Urinary bladder (tissue), 4 donors: ENCODE results near the gene LONRF2. TPM values are rescaled to one million over a fixed set of nuclear protein-coding genes. Genes with fewer than 3 reads are reported as not detected.

ENCODE experiments used
- DNase-seq: peaks from one replicate; pipeline ENCODE4 v3.0.0-alpha.2; 2015; ENCODE audit errors: extremely low spot score
- H3K27ac ChIP-seq: one replicate; pipeline ENCODE4 v1.5.1; 2013; ENCODE audit warnings: low read depth, mild to moderate bottlenecking, moderate library complexity
- H3K36me3 ChIP-seq: one replicate; pipeline ENCODE4 v1.6.1; 2013; ENCODE audit warnings: mild to moderate bottlenecking, moderate library complexity; ENCODE audit not compliant: insufficient read depth
- H3K4me1 ChIP-seq: one replicate; pipeline ENCODE4 v1.6.1; 2013; ENCODE audit warnings: mild to moderate bottlenecking, moderate library complexity; ENCODE audit not compliant: insufficient read depth
- H3K4me3 ChIP-seq: one replicate; pipeline ENCODE4 v1.5.1; 2013; ENCODE audit warnings: low read depth, low read length
- WGBS: extraction: QIAGEN DNeasy Blood & Tissue Kit; methylation state at CpG from one replicate; pipeline ENCODE4 v1.1.7; 2013; 5-methylcytosine and 5-hydroxymethylcytosine counted together
- polyA plus RNA-seq: library from polyadenylated mRNA; stranded (reverse); fragments of 200-250 nt; gene quantifications from one replicate; pipeline ENCODE4 v1.2.3, GENCODE V29; 2013
- total RNA-seq: library from RNA; depleted of rRNA; stranded (reverse); fragments of >200 nt; gene quantifications from one replicate; pipeline ENCODE4 v1.2.3, GENCODE V29; 2014
- donor health status: healthy with polysubstance abuse.
- donor health status: healthy.

The LONRF2 gene
- total and polyA plus RNA-seq, 2 donors = 5.0 to 6.7 TPM

GRCh38 chr2:100321179-100321865 lies 979 bp downstream of the LONRF2 start:
- 1% methylated on average over 77 of the region's 77 CpGs for WGBS
- no peak for DNase-seq
- Histone ChIP-seq H3K36me3 (no peaks in the 10 kb centered on the region), H3K27ac (no peak overlapping the region), H3K4me1 (no peaks in the 10 kb centered on the region), H3K4me3 (peak overlapping the region; percentile 73)

- peak overlapping the region; percentile 73 for H3K4me3 ChIP-seq
- H3K36me3 ChIP-seq = no peaks in the 10 kb centered on the region
- no peak for DNase-seq
- H3K27ac ChIP-seq = no peak overlapping the region
- H3K4me1 ChIP-seq = no peaks in the 10 kb centered on the region
- 52% methylated on average over 19 of the region's 19 CpGs for WGBS
Observed at GRCh38 chr2:100320547-100321178, 1.6 kb downstream of the LONRF2 start.

DNA sequence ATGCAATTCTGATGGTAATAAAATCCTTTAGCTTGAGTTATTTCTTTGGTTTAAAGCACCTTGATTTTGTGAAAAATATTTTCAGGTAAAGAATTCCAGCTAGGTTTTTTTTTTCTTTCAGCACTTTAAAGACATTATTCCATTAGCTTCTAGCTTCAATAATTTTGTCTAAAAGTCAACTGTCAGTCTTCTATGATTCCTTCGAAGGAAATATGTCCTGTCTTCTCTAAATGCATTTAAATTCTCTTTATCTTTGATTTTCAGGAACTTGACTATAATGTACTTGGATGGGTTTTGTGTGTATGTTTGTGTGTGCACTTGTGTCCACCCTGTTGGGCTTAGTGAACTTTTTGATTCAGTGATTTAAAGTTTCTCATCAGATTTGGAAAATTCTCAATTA lies 4.7 kb downstream of the LONRF2 start:
- no peaks in the 10 kb centered on the region for H3K4me1 ChIP-seq
- DNase-seq = no peak

DNA sequence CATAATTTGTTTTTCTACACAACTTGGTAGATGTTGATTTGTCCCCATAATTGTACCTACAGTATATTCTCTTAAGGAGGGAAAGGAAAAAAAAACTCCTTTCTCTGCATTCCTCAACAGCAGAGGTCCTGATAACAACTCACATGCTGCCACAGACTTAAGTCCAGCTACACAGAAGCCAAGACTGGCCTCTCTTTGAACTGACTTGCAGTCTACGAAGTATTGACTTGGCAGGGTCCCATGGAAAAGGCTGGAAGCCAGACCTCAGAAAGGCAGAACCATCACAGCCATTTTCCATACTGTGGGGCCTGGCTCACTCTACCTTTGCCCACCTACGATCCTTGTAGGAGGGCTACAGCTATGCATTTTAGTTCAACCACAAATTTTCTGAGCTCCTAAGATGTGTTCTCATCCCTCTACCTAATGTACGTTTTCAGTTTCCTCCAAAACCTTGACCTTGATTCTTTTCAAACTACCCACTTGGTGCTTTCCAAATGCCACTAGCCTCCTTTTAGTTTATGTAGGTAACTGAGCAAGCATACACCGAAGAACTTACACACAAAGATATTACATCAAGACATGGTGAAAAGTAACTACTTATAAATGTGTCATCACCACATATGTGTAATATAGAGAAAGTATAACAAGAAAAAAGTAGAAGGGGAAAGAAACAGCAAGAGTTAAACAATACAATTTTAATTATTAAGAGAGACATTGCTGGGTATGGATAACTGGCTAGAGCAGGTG lies 12.2 kb downstream of the LONRF2 start:
- Histone ChIP-seq H3K4me1 (no peaks in the 10 kb centered on the region), H3K4me3 (no peak overlapping the region), H3K36me3 (no peaks in the 10 kb centered on the region), H3K27ac (no peak overlapping the region)
- WGBS = 65% methylated on average over 4 of the region's 4 CpGs
- DNase-seq = no peak

More for the DNA sequence above, 4.7 kb downstream of the LONRF2 start:
- H3K4me3 ChIP-seq = no peak overlapping the region
- H3K27ac ChIP-seq = no peak overlapping the region
- H3K36me3 ChIP-seq = no peaks in the 10 kb centered on the region
- 85% methylated on average over 1 of the region's 1 CpG for WGBS

DNA sequence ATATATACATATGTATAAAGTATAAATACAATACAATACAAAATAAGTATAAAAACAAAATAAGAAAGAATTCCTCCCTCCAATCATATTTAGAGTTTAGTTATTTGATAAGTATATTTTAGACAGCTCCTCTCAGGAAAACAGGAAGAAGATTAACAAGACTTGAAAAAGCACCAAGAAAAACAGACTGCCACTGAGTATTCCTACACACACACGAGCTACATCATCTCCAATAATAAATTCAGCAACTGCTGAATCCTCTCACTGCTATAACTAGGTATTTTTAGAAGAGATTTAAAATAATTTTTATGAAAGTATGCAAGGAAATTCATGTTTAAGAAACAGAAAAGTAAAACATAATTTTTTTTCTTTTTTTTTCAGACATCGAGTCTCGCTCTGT lies 13.0 kb downstream of the LONRF2 start:
- H3K4me3 ChIP-seq = no peak overlapping the region
- no peaks in the 10 kb centered on the region for H3K4me1 ChIP-seq
- DNase-seq = no peak
- 81% methylated on average over 3 of the region's 3 CpGs for WGBS
- H3K27ac ChIP-seq = no peak overlapping the region
- no peaks in the 10 kb centered on the region for H3K36me3 ChIP-seq

DNA sequence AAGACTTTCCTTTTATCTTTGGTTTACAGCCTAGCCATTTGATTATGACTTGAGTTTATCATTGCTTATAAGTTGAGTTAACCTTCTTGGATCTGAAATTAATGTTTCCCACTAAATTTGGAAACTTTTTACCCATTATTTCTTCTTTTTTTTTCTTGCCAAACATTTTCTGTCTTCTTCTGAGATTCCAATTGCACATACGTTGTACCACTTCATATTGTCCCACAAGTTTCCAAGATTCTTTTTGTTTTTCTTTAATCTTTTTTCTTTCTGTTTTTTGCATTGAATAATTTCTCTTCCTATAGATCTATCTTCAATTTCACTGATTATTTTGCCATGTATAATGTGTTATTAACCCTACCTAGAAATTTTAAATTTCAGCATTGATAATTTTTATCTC lies 18.6 kb downstream of the LONRF2 start:
- WGBS = 87% methylated on average over 1 of the region's 1 CpG
- H3K4me3 ChIP-seq = no peak overlapping the region
- H3K4me1 ChIP-seq = no peaks in the 10 kb centered on the region
- H3K36me3 ChIP-seq = no peaks in the 10 kb centered on the region
- H3K27ac ChIP-seq = no peak overlapping the region
- DNase-seq = no peak

- no peak overlapping the region for H3K4me3 ChIP-seq
- DNase-seq = no peak
- 60% methylated on average over 3 of the region's 3 CpGs for WGBS
- no peaks in the 10 kb centered on the region for H3K4me1 ChIP-seq
- no peak overlapping the region for H3K27ac ChIP-seq
- no peaks in the 10 kb centered on the region for H3K36me3 ChIP-seq
Observed at GRCh38 chr2:100302585-100302892, 19.8 kb downstream of the LONRF2 start.

DNA sequence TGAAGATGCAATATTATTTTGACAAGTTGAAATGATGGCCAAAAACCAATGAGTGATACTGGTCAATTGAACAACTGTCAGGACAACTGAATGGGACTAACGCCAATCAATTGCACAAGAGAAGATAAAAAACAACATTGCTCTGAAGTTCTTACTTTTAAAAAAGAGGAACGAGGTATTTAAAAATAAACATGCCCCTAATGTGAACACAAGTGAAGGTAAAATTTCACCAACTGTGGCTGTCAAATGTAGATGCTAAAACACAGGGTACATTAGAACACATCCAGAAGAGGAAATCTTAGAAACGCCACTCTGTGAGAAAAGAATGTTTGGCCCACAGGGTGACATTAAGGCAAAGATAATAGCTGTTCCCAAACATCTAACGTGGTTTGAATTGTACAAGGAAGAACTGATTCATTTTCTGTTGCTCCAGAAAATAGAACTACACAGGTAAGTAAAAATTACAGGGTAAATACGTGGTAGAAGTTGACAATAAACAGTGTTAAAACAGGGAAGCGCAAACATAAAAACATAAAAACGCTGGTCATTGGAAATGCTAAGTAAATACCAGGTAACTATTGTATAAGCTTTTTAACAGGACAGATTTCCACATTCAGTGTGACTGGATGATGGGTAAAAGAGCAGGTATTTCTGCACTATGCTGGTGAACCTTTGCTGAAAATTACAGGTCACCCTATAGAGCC lies 20.3 kb downstream of the LONRF2 start:
- WGBS = 83% methylated on average over 7 of the region's 7 CpGs
- H3K36me3 ChIP-seq = no peaks in the 10 kb centered on the region
- DNase-seq = no peak
- H3K4me3 ChIP-seq = no peak overlapping the region
- no peaks in the 10 kb centered on the region for H3K4me1 ChIP-seq
- H3K27ac ChIP-seq = no peak overlapping the region

- WGBS = 89% methylated on average over 5 of the region's 5 CpGs
- H3K4me3 ChIP-seq = no peak overlapping the region
- no peaks in the 10 kb centered on the region for H3K36me3 ChIP-seq
- no peak for DNase-seq
- no peak overlapping the region for H3K27ac ChIP-seq
- H3K4me1 ChIP-seq = no peaks in the 10 kb centered on the region
Observed at GRCh38 chr2:100299548-100299947, 22.8 kb downstream of the LONRF2 start.

GRCh38 chr2:100297511-100297910 lies 24.8 kb downstream of the LONRF2 start:
- no peak for DNase-seq
- WGBS = 92% methylated on average over 3 of the region's 3 CpGs
- Histone ChIP-seq H3K36me3 (no peaks in the 10 kb centered on the region), H3K4me1 (no peaks in the 10 kb centered on the region), H3K27ac (no peak overlapping the region), H3K4me3 (no peak overlapping the region)

GRCh38 chr2:100294162-100294497 lies 28.2 kb downstream of the LONRF2 start:
- 91% methylated on average over 9 of the region's 9 CpGs for WGBS
- Histone ChIP-seq H3K27ac (no peak overlapping the region), H3K4me3 (no peak overlapping the region), H3K36me3 (no peaks in the 10 kb centered on the region), H3K4me1 (no peaks in the 10 kb centered on the region)
- DNase-seq = no peak

DNA sequence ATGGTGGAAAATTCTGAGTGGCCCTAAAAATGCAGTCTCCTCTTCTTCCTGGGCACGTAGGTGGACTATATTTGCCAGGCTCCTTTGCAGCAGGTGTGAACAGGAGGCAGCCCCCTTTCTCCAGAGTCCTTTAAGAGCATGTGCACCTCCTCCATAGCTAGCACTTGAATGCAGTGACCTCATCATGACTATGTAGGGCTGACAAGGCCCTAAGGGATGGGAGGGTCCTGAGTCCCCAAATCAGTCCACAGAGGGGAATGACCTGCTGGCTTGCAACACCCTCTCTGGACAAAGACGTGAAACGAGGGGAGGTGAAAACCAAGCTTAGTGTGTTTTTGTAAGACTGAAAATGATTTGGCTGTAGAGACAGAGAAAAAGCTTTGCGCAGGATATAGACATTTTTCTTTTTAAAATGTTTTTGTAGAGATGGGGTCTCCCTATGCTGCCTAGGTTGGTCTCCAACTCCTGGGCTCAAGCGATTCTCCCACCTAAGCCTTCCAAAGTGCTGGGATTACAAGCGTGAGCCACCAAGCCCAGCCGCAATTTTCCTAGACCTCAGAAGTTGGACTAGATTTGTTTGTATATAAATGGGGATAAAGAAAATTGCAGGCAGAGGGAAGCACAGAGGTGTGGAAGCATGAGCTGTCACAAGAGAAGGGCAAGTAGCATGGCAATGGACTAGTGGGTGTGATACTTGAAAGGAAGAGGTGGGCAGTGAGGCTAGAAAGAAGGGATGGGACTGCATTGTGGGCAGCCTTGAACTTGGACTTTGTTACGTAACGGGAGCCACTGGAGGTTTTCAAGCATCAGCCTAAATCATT lies 28.8 kb downstream of the LONRF2 start:
- H3K4me3 ChIP-seq = no peak overlapping the region
- no peak overlapping the region for H3K27ac ChIP-seq
- no peaks in the 10 kb centered on the region for H3K36me3 ChIP-seq
- no peaks in the 10 kb centered on the region for H3K4me1 ChIP-seq
- DNase-seq = no peak
- 75% methylated on average over 9 of the region's 9 CpGs for WGBS

- no peaks in the 10 kb centered on the region for H3K36me3 ChIP-seq
- no peaks in the 10 kb centered on the region for H3K4me1 ChIP-seq
- H3K4me3 ChIP-seq = no peak overlapping the region
- 32% methylated on average over 4 of the region's 4 CpGs for WGBS
- no peak overlapping the region for H3K27ac ChIP-seq
- peak; percentile 35 for DNase-seq
Observed at GRCh38 chr2:100292022-100292580, 30.2 kb downstream of the LONRF2 start.
